H1 (cell line): ENCODE results near the gene NCSTN. TPM values are rescaled to one million over a fixed set of nuclear protein-coding genes. Genes with fewer than 3 reads are reported as not detected.
A peak's percentile ranks its signal among the peaks of the same experiment; 100 is the strongest.

Source experiments
- CTCF ChIA-PET: fragments of 300-600 bp; sonication (Branson Sonifier 250); formaldehyde crosslinking; loops from one replicate; lab custom pipeline; 2021; ENCODE audit not compliant: partially characterized antibody; lab: Charles Lee
- POLR2A ChIA-PET: fragments of 300-600 bp; sonication (Branson Sonifier 250); formaldehyde crosslinking; loops from one replicate; lab custom pipeline; 2021; ENCODE audit warnings: inconsistent platforms; ENCODE audit not compliant: partially characterized antibody; lab: Charles Lee
- DNase-seq, 2 experiments: peaks; one replicate each; pipeline versions ENCODE4 v3.0.0 to v3.0.0-alpha.2; 2010 to 2022; ENCODE audit warnings: low spot score in 2 of 2, low read depth in 1 of 2, mixed read lengths in 1 of 2
- FAIRE-seq: peaks from 2 replicates; lab custom pipeline; 2011; peaks lifted over from hg19 to GRCh38; lab: Jason Lieb, UNC
- H2AFZ ChIP-seq: 2 replicates; pipeline ENCODE4 v1.8.1; 2012; ENCODE audit warnings: low read length, inconsistent platforms
- H2AK5ac ChIP-seq: 2 replicates; pipeline ENCODE4 v1.6.1; 2013; ENCODE audit warnings: low read depth, low read length
- H2BK120ac ChIP-seq: replicated peaks from 2 replicates; pipeline ENCODE3; 2013; ENCODE audit warnings: low read depth, low read length, inconsistent platforms
- H2BK12ac ChIP-seq: 2 replicates; pipeline ENCODE4 v1.6.1; 2013; ENCODE audit warnings: low read depth, low read length
- H2BK15ac ChIP-seq: 2 replicates; pipeline ENCODE4 v1.6.1; 2013; ENCODE audit warnings: low read length
- H2BK20ac ChIP-seq: 2 replicates; pipeline ENCODE4 v1.6.1; 2013; ENCODE audit warnings: low read length
- H2BK5ac ChIP-seq: 2 replicates; pipeline ENCODE4 v1.6.1; 2013; ENCODE audit warnings: low read depth, low read length
- H3K14ac ChIP-seq: 2 replicates; pipeline ENCODE4 v1.6.1; 2013; ENCODE audit warnings: inconsistent platforms; ENCODE audit not compliant: insufficient read length
- H3K18ac ChIP-seq: 2 replicates; pipeline ENCODE4 v1.6.1; 2013; ENCODE audit warnings: low read length; ENCODE audit errors: extremely low read depth
- H3K23ac ChIP-seq: 2 replicates; pipeline ENCODE4 v1.6.1; 2013; ENCODE audit warnings: inconsistent platforms; ENCODE audit not compliant: insufficient read length
- H3K23me2 ChIP-seq: 2 replicates; pipeline ENCODE4 v1.6.1; 2013; ENCODE audit warnings: low read depth, low read length
- H3K27ac ChIP-seq: 2 replicates; pipeline ENCODE4 v1.6.1; 2011; ENCODE audit warnings: low read depth, low read length, inconsistent platforms
- H3K27me3 ChIP-seq, 4 experiments: replicated peaks in 1 of 4; 1 replicate in 1 of 4; 2 replicates in 3 of 4; pipeline versions ENCODE4 v1.6.1 to v1.8.1; 2011 to 2013; ENCODE audit warnings: low read length in 3 of 4, mild to moderate bottlenecking in 3 of 4, inconsistent platforms in 2 of 4, mixed read lengths in 2 of 4, moderate library complexity in 1 of 4; ENCODE audit not compliant: control insufficient read depth in 3 of 4, insufficient read depth in 3 of 4; ENCODE audit errors: extremely low read depth in 1 of 4
- H3K36me3 ChIP-seq, 4 experiments: 2 replicates each; pipeline versions ENCODE4 v1.6.1 to v1.8.1; 2011 to 2013; ENCODE audit warnings: mild to moderate bottlenecking in 4 of 4, low read length in 3 of 4, moderate library complexity in 2 of 4, control low read depth in 1 of 4, inconsistent platforms in 1 of 4; ENCODE audit not compliant: insufficient read depth in 4 of 4, control insufficient read depth in 2 of 4
- H3K4ac ChIP-seq: replicated peaks from 2 replicates; pipeline ENCODE3; 2013; ENCODE audit warnings: low read length, low read depth, mixed read lengths, inconsistent platforms; ENCODE audit not compliant: insufficient read length
- H3K4me1 ChIP-seq, 4 experiments: replicated peaks in 1 of 4; 1 replicate in 1 of 4; 2 replicates in 3 of 4; pipeline versions ENCODE4 v1.6.1 to v1.8.1; 2011 to 2013; ENCODE audit warnings: low read length in 3 of 4, inconsistent platforms in 2 of 4, mixed read lengths in 1 of 4; ENCODE audit not compliant: insufficient read depth in 4 of 4, control insufficient read depth in 3 of 4
- H3K4me2 ChIP-seq, 2 experiments: 2 replicates each; pipeline versions ENCODE4 v1.6.1 to v1.8.1; 2011 to 2013; ENCODE audit warnings: low read depth in 2 of 2, low read length in 2 of 2, control low read depth in 1 of 2, inconsistent platforms in 1 of 2, mild to moderate bottlenecking in 1 of 2; ENCODE audit not compliant: insufficient read depth in 1 of 2
- H3K4me3 ChIP-seq, 4 experiments: fragments of 200-600, 300-600 bp in 1 of 4; sonication (generic), shearing (Covaris generic), sonication (Bioruptor Twin) in 1 of 4; 2 replicates each; pipeline versions ENCODE4 v1.5.1 to v1.8.1; 2011 to 2016; ENCODE audit warnings: low read length in 4 of 4, low read depth in 3 of 4, control low read depth in 2 of 4, inconsistent platforms in 2 of 4, mild to moderate bottlenecking in 2 of 4, mixed read lengths in 1 of 4, moderate library complexity in 1 of 4; ENCODE audit not compliant: insufficient read depth in 2 of 4; ENCODE audit errors: extremely low read depth in 1 of 4
- H3K56ac ChIP-seq: replicated peaks from 2 replicates; pipeline ENCODE3; 2013; ENCODE audit warnings: low read depth, mild to moderate bottlenecking, mixed read lengths, low read length, inconsistent platforms; ENCODE audit not compliant: insufficient read length
- H3K79me1 ChIP-seq: 2 replicates; pipeline ENCODE4 v1.6.1; 2013; ENCODE audit warnings: low read depth, low read length, control low read depth
- H3K79me2 ChIP-seq, 2 experiments: 2 replicates each; pipeline versions ENCODE4 v1.6.1 to v1.8.1; 2012 to 2013; ENCODE audit warnings: low read length in 2 of 2, mild to moderate bottlenecking in 2 of 2, inconsistent platforms in 1 of 2; ENCODE audit not compliant: insufficient read depth in 2 of 2, control insufficient read depth in 1 of 2
- H3K9ac ChIP-seq, 4 experiments: replicated peaks in 1 of 4; 1 replicate in 1 of 4; 2 replicates in 3 of 4; pipeline versions ENCODE4 v1.6.1 to v1.8.1; 2011 to 2013; ENCODE audit warnings: low read depth in 3 of 4, low read length in 3 of 4, control low read depth in 2 of 4, mild to moderate bottlenecking in 2 of 4, moderate library complexity in 2 of 4, inconsistent platforms in 1 of 4; ENCODE audit errors: extremely low read depth in 1 of 4
- H3K9me3 ChIP-seq, 2 experiments: 2 replicates each; pipeline versions ENCODE4 v1.6.1 to v1.8.1; 2012 to 2013; ENCODE audit warnings: mild to moderate bottlenecking in 2 of 2, moderate library complexity in 2 of 2, control low read depth in 1 of 2, inconsistent platforms in 1 of 2, low read depth in 1 of 2, low read length in 1 of 2, mixed read lengths in 1 of 2; ENCODE audit not compliant: insufficient read depth in 2 of 2
- H4K20me1 ChIP-seq, 2 experiments: replicated peaks in 1 of 2; 2 replicates each; pipeline versions ENCODE3 to v1.8.1; 2011 to 2013; ENCODE audit warnings: inconsistent platforms in 2 of 2, low read length in 2 of 2, mild to moderate bottlenecking in 1 of 2; ENCODE audit not compliant: insufficient read depth in 2 of 2, control insufficient read depth in 1 of 2
- H4K5ac ChIP-seq: 2 replicates; pipeline ENCODE4 v1.6.1; 2013; ENCODE audit warnings: low read length, low read depth, mixed read lengths, inconsistent platforms; ENCODE audit not compliant: insufficient read length
- H4K8ac ChIP-seq: 2 replicates; pipeline ENCODE4 v1.8.0; 2013; ENCODE audit warnings: mild to moderate bottlenecking, moderate library complexity, low read length, inconsistent platforms; ENCODE audit not compliant: insufficient read depth; ENCODE audit errors: extremely low read depth
- H4K91ac ChIP-seq: replicated peaks from 2 replicates; pipeline ENCODE3; 2013; ENCODE audit warnings: low read length, mixed read lengths, inconsistent platforms; ENCODE audit not compliant: insufficient read length
- CHD2 ChIP-seq: IDR thresholded peaks from 2 replicates; pipeline ENCODE4 v1.6.1; 2012; ENCODE audit warnings: low read length, improper control_type of control experiment
- EZH2 ChIP-seq: fragments of 200-600 bp; sonication (generic); IDR thresholded peaks from 2 replicates; pipeline ENCODE4 v1.7.1; 2012; ENCODE audit warnings: low read depth, mild to moderate bottlenecking, moderate library complexity, low read length, inconsistent platforms; ENCODE audit not compliant: severe bottlenecking
- JUN ChIP-seq: IDR thresholded peaks from 2 replicates; pipeline ENCODE4 v1.6.1; 2011; ENCODE audit warnings: low read depth, mild to moderate bottlenecking, improper control_type of control experiment, low read length
- SIN3A ChIP-seq, 2 experiments: IDR thresholded peaks in 1 of 2; conservative IDR thresholded peaks in 1 of 2; 2 replicates each; pipeline ENCODE4 v1.6.1; 2011 to 2012; ENCODE audit warnings: low read length in 2 of 2, improper control_type of control experiment in 1 of 2, low read depth in 1 of 2, mild to moderate bottlenecking in 1 of 2
- SP1 ChIP-seq: IDR thresholded peaks from 2 replicates; pipeline ENCODE4 v1.6.1; 2011; ENCODE audit warnings: low read depth, low read length
- TAF1 ChIP-seq: IDR thresholded peaks from 2 replicates; pipeline ENCODE4 v1.6.1; 2011; ENCODE audit warnings: mild to moderate bottlenecking, low read depth, low read length
- WGBS, 2 experiments: shearing (Covaris generic) in 1 of 2; methylation state at CpG; one replicate each; pipeline versions ENCODE4 v1.1.6 to v1.1.7; 2013 to 2015; ENCODE audit warnings: low lambda C conversion rate in 2 of 2, mixed read lengths in 2 of 2, inconsistent platforms in 1 of 2, low coverage in 1 of 2, missing lambda C conversion rate in 1 of 2; ENCODE audit not compliant: insufficient replicate concordance in 2 of 2, insufficient coverage in 1 of 2, insufficient read length in 1 of 2; ENCODE audit errors: extremely low coverage in 1 of 2, missing lambda C conversion rate in 1 of 2; 5-methylcytosine and 5-hydroxymethylcytosine counted together
- polyA plus RNA-seq, 7 experiments: library from polyadenylated mRNA; depleted of rRNA in 3 of 7; stranded (reverse) in 5 of 7; unstranded in 2 of 7; fragments of >200 nt in 5 of 7; fragments of 200-250 nt in 2 of 7; gene quantifications; 1 replicate in 5 of 7; 2 replicates in 1 of 7; 4 replicates in 1 of 7; pipeline versions ENCODE4 v1.2.1 to v1.2.3, GENCODE V29; 2011 to 2013; ENCODE audit warnings: missing spikeins in 2 of 7, mixed read lengths in 2 of 7
- total RNA-seq: library from RNA; stranded (reverse); fragmentation: NEBNext Ultra II Directional; extraction: Animal tissue kit (Norgen Biotek cat#: 25700); gene quantifications from 2 replicates; pipeline ENCODE4 v1.2.1, GENCODE V29; 2021

Gene NCSTN
- total and polyA plus RNA-seq, 2 of the 8 experiments (the other 6 are each of a cell fraction or from before 2014, with no cell fraction given), result 64.7 to 125 TPM

- no peak overlapping the region for H3K4me2 ChIP-seq
Measured at GRCh38 chr1:160406131-160406968, 63.2 kb downstream of the NCSTN start.

More at GRCh38 chr1:160406131-160406968, 63.2 kb downstream of the NCSTN start:
- no peak overlapping the region for H3K56ac ChIP-seq
- H3K4ac ChIP-seq, result no peak overlapping the region
- H3K23ac ChIP-seq, result no peak overlapping the region
- no peak overlapping the region for H3K14ac ChIP-seq
- no peak overlapping the region for H2AFZ ChIP-seq
- H2BK12ac ChIP-seq, result no peak overlapping the region
- H3K4me3 ChIP-seq, result no peak overlapping the region
- FAIRE-seq (no peak), DNase-seq (peak in 1 of 2 experiments; percentile 39)
- H2BK20ac ChIP-seq, result no peak overlapping the region
- H3K18ac ChIP-seq, result no peak overlapping the region
- H2BK120ac ChIP-seq, result no peak overlapping the region
- H3K9ac ChIP-seq, result no peak overlapping the region
- H3K27me3 ChIP-seq, result no peaks in the 10 kb centered on the region
- H3K9me3 ChIP-seq, result no peaks in the 10 kb centered on the region
- H4K91ac ChIP-seq, result no peak overlapping the region
- H4K8ac ChIP-seq, result no peak overlapping the region
- H2BK5ac ChIP-seq, result no peak overlapping the region
- H3K27ac ChIP-seq, result no peak overlapping the region
- peaks cover 5 to 17% of the 10 kb centered on the region in 2 experiments for H4K20me1 ChIP-seq
- peaks cover 4% of the 10 kb centered on the region for H3K23me2 ChIP-seq
- H3K79me2 ChIP-seq, result peaks cover 18 to 97% of the 10 kb centered on the region in 2 experiments
- peaks cover 39% of the 10 kb centered on the region for H3K79me1 ChIP-seq
- ChIA-PET POLR2A (interaction anchor here (1.0 to 1.5 kb wide), 3 partner anchors 9 to 43 kb away, joined by 3 read pairs; no protein-coding TSS in a partner anchor), CTCF (interaction anchor here (0.7 to 8.5 kb wide), 4 partner anchors 21 to 139 kb away, joined by 3 to 70 read pairs (median 30); no protein-coding TSS in a partner anchor)
- 0 out of 8 replicates have a peak, but pooled peaks cover 0 to 2% (median 0%) of the 10 kb centered on the region in 4 experiments for H3K36me3 ChIP-seq
- no peak overlapping the region for H2AK5ac ChIP-seq
- H3K4me1 ChIP-seq, result peaks cover 26 to 46% (median 33%) of the 10 kb centered on the region in 4 experiments
- H2BK15ac ChIP-seq, result 0 out of 2 replicates have a peak overlapping the region, but pooled peaks have one; percentile 5
- TF ChIP-seq CHD2 (no peak), SIN3A (conservative IDR thresholded peaks at IDR 0.05 in 1 of 2, IDR thresholded peaks at IDR 0.05 in 1 of 2; ENCODE audit: low read depth in 1 of 2, low read length in 2 of 2) (no peak), SP1 (no peak), JUN (no peak), EZH2 (no peak), TAF1 (no peak)
- TF ChIP-seq, all 59 proteins: peak for 0
- 89% methylated on average over 10 of the region's 15 CpGs; no CpG with 5 or more reads in 1 of the 2 experiments for WGBS, 2 experiments
- H4K5ac ChIP-seq, result no peak overlapping the region
